IMR-90 (cell line): ENCODE measurements around the gene BRAF. TPM values are rescaled to one million over a fixed set of nuclear protein-coding genes. Genes with fewer than 3 reads are reported as not detected.
A peak's percentile ranks its signal among the peaks of the same experiment; 100 is the strongest.

ENCODE experiments used
- ATAC-seq: fragments of 200-7000 bp; cut with Tn5 transposase; 2 replicates; pipeline ENCODE4 v1.9.1; 2020; ENCODE audit warnings: low read depth, mild to moderate bottlenecking, moderate library complexity
- BruUV-seq: library from RNA; stranded (reverse); fragments of 400-500 nt; replicated peaks from 2 replicates; lab custom pipeline; 2021; lab: Mats Ljungman, UMichigan
- CTCF ChIA-PET: fragments of 300-600 bp; formaldehyde crosslinking; extraction: SDS; loops from one replicate; lab custom pipeline; 2021; ENCODE audit warnings: antibody characterized with exemption; lab: Yijun Ruan, JAX
- POLR2A ChIA-PET: fragments of 300-600 bp; sonication (Branson Sonifier 250); formaldehyde crosslinking; loops from one replicate; lab custom pipeline; 2022; ENCODE audit warnings: antibody characterized with exemption; ENCODE audit not compliant: unreplicated experiment; lab: Charles Lee
- DNase-seq: peaks from one replicate; pipeline ENCODE4 v3.0.0; 2013
- H2AFZ ChIP-seq: replicated peaks from 2 replicates; pipeline ENCODE3; 2013; ENCODE audit warnings: low read length, mild to moderate bottlenecking; ENCODE audit not compliant: poor library complexity
- H2AK5ac ChIP-seq: 2 replicates; pipeline ENCODE4 v1.6.1; 2013; ENCODE audit warnings: low read depth, low read length, inconsistent platforms
- H2AK9ac ChIP-seq: replicated peaks from 2 replicates; pipeline ENCODE3; 2013; ENCODE audit warnings: mild to moderate bottlenecking, low read depth, low read length, moderate library complexity; ENCODE audit not compliant: poor library complexity
- H2BK120ac ChIP-seq: 2 replicates; pipeline ENCODE4 v1.6.1; 2013; ENCODE audit warnings: low read depth, low read length, inconsistent platforms
- H2BK15ac ChIP-seq: 3 replicates; pipeline ENCODE4 v1.6.1; 2013; ENCODE audit warnings: low read depth, low read length, inconsistent platforms
- H2BK20ac ChIP-seq: 2 replicates; pipeline ENCODE4 v1.6.1; 2013; ENCODE audit warnings: low read depth, mild to moderate bottlenecking, inconsistent platforms, low read length, moderate library complexity
- H2BK5ac ChIP-seq: 2 replicates; pipeline ENCODE4 v1.6.1; 2013; ENCODE audit warnings: mild to moderate bottlenecking, low read depth, low read length, inconsistent platforms; ENCODE audit not compliant: poor library complexity, severe bottlenecking
- H3K14ac ChIP-seq: replicated peaks from 2 replicates; pipeline ENCODE4 v1.6.1; 2013; ENCODE audit warnings: low read depth, low read length, inconsistent platforms
- H3K18ac ChIP-seq: 2 replicates; pipeline ENCODE4 v1.6.1; 2013; ENCODE audit warnings: low read depth, low read length, control low read depth
- H3K23ac ChIP-seq: 2 replicates; pipeline ENCODE4 v1.6.1; 2013; ENCODE audit warnings: low read depth, low read length, inconsistent platforms
- H3K27ac ChIP-seq: 2 replicates; pipeline ENCODE4 v1.5.1; 2013; ENCODE audit warnings: mild to moderate bottlenecking, control low read depth, low read length; ENCODE audit not compliant: insufficient read depth
- H3K27me3 ChIP-seq: 2 replicates; pipeline ENCODE4 v1.6.1; 2013; ENCODE audit warnings: low read length; ENCODE audit not compliant: control insufficient read depth, insufficient read depth
- H3K36me3 ChIP-seq: 2 replicates; pipeline ENCODE4 v1.6.1; 2013; ENCODE audit warnings: low read length, mixed read lengths; ENCODE audit not compliant: control insufficient read depth, insufficient read depth
- H3K4ac ChIP-seq: 2 replicates; pipeline ENCODE4 v1.6.1; 2013; ENCODE audit warnings: low read depth, low read length, inconsistent platforms
- H3K4me1 ChIP-seq: 2 replicates; pipeline ENCODE4 v1.6.1; 2013; ENCODE audit warnings: low read length, mixed read lengths; ENCODE audit not compliant: control insufficient read depth, insufficient read depth
- H3K4me2 ChIP-seq: 2 replicates; pipeline ENCODE4 v1.6.1; 2013; ENCODE audit warnings: low read depth, mild to moderate bottlenecking, control low read depth, low read length, moderate library complexity
- H3K4me3 ChIP-seq: 2 replicates; pipeline ENCODE4 v1.5.1; 2013; ENCODE audit warnings: low read depth, mild to moderate bottlenecking, control low read depth, low read length, moderate library complexity; ENCODE audit not compliant: insufficient read depth
- H3K56ac ChIP-seq: 2 replicates; pipeline ENCODE4 v1.6.1; 2013; ENCODE audit warnings: low read length, inconsistent platforms; ENCODE audit not compliant: insufficient read depth; ENCODE audit errors: extremely low read depth
- H3K79me1 ChIP-seq, 2 experiments: 2 replicates each; pipeline ENCODE4 v1.6.1; 2013; ENCODE audit warnings: low read length in 2 of 2, inconsistent platforms in 1 of 2, low read depth in 1 of 2
- H3K9ac ChIP-seq: 2 replicates; pipeline ENCODE4 v1.6.1; 2013; ENCODE audit warnings: low read depth, low read length, control low read depth
- H3K9me1 ChIP-seq: 2 replicates; pipeline ENCODE4 v1.6.1; 2013; ENCODE audit warnings: low read length, inconsistent platforms; ENCODE audit not compliant: insufficient read depth
- H3K9me3 ChIP-seq: 2 replicates; pipeline ENCODE4 v1.6.1; 2013; ENCODE audit warnings: low read length; ENCODE audit not compliant: control insufficient read depth, insufficient read depth
- H4K20me1 ChIP-seq: 2 replicates; pipeline ENCODE4 v1.6.1; 2013; ENCODE audit warnings: low read length, inconsistent platforms; ENCODE audit not compliant: insufficient read depth
- H4K5ac ChIP-seq: 2 replicates; pipeline ENCODE4 v1.6.1; 2013; ENCODE audit warnings: mild to moderate bottlenecking, low read depth, low read length, control low read depth
- H4K8ac ChIP-seq, 2 experiments: 2 replicates each; pipeline ENCODE4 v1.6.1; 2013; ENCODE audit warnings: low read depth in 2 of 2, low read length in 2 of 2, control low read depth in 1 of 2, inconsistent platforms in 1 of 2
- H4K91ac ChIP-seq: 2 replicates; pipeline ENCODE4 v1.6.1; 2013; ENCODE audit warnings: low read depth, low read length, inconsistent platforms; ENCODE audit not compliant: insufficient read depth
- BHLHE40 ChIP-seq: fragments of 150-350 bp; IDR thresholded peaks from 2 replicates; pipeline ENCODE4 v1.6.1; 2016; ENCODE audit warnings: mild to moderate bottlenecking, low read depth, low read length
- CHD1 ChIP-seq: IDR thresholded peaks from 2 replicates; pipeline ENCODE4 v1.6.1; 2012; ENCODE audit warnings: low read depth, low read length, improper control_type of control experiment
- POLR2A ChIP-seq: IDR thresholded peaks from 2 replicates; pipeline ENCODE4 v1.6.1; 2012; ENCODE audit warnings: mild to moderate bottlenecking, low read depth, low read length
- RAD21 ChIP-seq: IDR thresholded peaks from 2 replicates; pipeline ENCODE4 v1.6.1; 2012; ENCODE audit warnings: low read length, improper control_type of control experiment
- RCOR1 ChIP-seq: IDR thresholded peaks from 2 replicates; pipeline ENCODE4 v1.6.1; 2012; ENCODE audit warnings: mild to moderate bottlenecking, low read length, improper control_type of control experiment; ENCODE audit not compliant: insufficient replicate concordance
- RFX5 ChIP-seq: IDR thresholded peaks from 2 replicates; pipeline ENCODE4 v1.8.0; 2012; ENCODE audit warnings: low read depth, mild to moderate bottlenecking, low read length, moderate library complexity
- WGBS, 2 experiments: methylation state at CpG; one replicate each; pipeline versions ENCODE4 v1.1.5 to v1.1.7; 2013; ENCODE audit warnings: missing lambda C conversion rate in 2 of 2; ENCODE audit not compliant: insufficient read length in 1 of 2; ENCODE audit errors: extremely low coverage in 2 of 2; 5-methylcytosine and 5-hydroxymethylcytosine counted together
- dilution Hi-C: fragments of 300-500 bp; cut with HindIII; formaldehyde crosslinking; loops from one replicate; pipeline ENCODE4 v1.14.3; 2018; ENCODE audit warnings: low sequenced_read_pairs; ENCODE audit not compliant: unreplicated experiment
- in situ Hi-C: fragments of 300-500 bp; cut with MboI; formaldehyde crosslinking; loops from 3 replicates; pipeline ENCODE4 v1.14.3; 2019; ENCODE audit warnings: low sequenced_read_pairs, inconsistent platforms, mixed read lengths
- intact Hi-C: fragments of 100-400 bp; cut with micrococcal nuclease; formaldehyde crosslinking; loops from 2 replicates; pipeline ENCODE4 v1.10.0; 2022
- polyA plus RNA-seq, 3 experiments: library from polyadenylated mRNA; depleted of rRNA; stranded (reverse); fragments of >200 nt; gene quantifications; 2 replicates each; pipeline ENCODE4 v1.2.3, GENCODE V29; 2012; ENCODE audit warnings: low replicate concordance in 1 of 3
- total RNA-seq: library from RNA; depleted of rRNA; stranded (reverse); fragments of >200 nt; gene quantifications from 2 replicates; pipeline ENCODE4 v1.2.3, GENCODE V29; 2012
- TF ChIP-seq, protein P1 (sequence below): conservative IDR thresholded peaks from 2 replicates; pipeline ENCODE4 v1.5.1; 2012; ENCODE audit warnings: mild to moderate bottlenecking, low read depth, low read length, improper control_type of control experiment
- TF ChIP-seq, protein P2 (sequence below): fragments of 150-350 bp; IDR thresholded peaks from 2 replicates; pipeline ENCODE4 v1.6.1; 2017; ENCODE audit warnings: mild to moderate bottlenecking, antibody characterized with exemption, low read length, low read depth

BRAF gene
- total and polyA plus RNA-seq, 2 of the 4 experiments (the other 2 are of a cell fraction): 5.7 to 12.9 TPM

DNA sequence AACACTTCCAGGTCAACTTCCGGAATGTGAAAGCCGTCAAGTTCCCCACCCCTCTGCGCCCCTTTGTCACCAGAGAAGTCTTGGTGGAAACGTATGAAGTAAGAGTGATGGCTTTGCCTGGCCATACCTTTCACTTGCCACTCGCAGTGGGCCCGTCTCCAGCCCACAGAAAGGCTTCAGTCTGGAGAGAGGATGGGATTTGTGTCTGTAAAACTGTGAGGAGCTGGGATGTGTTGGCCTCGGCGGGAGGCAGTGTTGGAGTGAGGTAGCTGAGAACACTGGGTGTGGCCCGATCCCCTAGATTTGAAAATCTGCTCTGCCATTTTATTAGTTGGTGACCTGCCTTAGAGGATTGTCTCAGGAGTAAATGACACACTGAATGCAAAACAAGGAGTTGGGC is 245.5 kb downstream of the BRAF start:
- Histone ChIP-seq H3K18ac (no peak overlapping the region), H3K4ac (no peak overlapping the region), H3K14ac (no peak overlapping the region), H3K4me2 (no peak overlapping the region), H3K9ac (no peak overlapping the region), H2AFZ (no peak overlapping the region), H3K36me3 (peaks cover 5% of the 10 kb centered on the region), H2BK15ac (no peak overlapping the region), H2BK20ac (no peak overlapping the region), H4K8ac (no peak overlapping the region), H3K27me3 (no peaks in the 10 kb centered on the region), H3K79me1 (peaks cover 0 to 3% of the 10 kb centered on the region in 2 experiments; a peak in 1 of 4 replicates), H3K56ac (no peak overlapping the region), H3K9me3 (no peaks in the 10 kb centered on the region), H4K91ac (no peak overlapping the region), H3K4me3 (no peak overlapping the region), H2AK5ac (no peak overlapping the region), H4K20me1 (no peaks in the 10 kb centered on the region), H2BK120ac (no peak overlapping the region), H2AK9ac (peak overlapping the region; percentile 14), H3K9me1 (peaks cover 4% of the 10 kb centered on the region; the same call in 1 of the 2 replicates), H3K23ac (no peak overlapping the region), H3K4me1 (no peaks in the 10 kb centered on the region), H2BK5ac (no peak overlapping the region), H4K5ac (no peak overlapping the region), H3K27ac (no peak overlapping the region)
- WGBS, 2 experiments: 90% methylated on average over 5 of the region's 9 CpGs; no CpG with 5 or more reads in 1 of the 2 experiments
- in situ Hi-C loops (no loop called here), intact Hi-C loops (loop anchor here (5.0 kb wide), 1 partner anchor 853 kb away; no protein-coding TSS in a partner anchor), dilution Hi-C loops (no loop called here)
- ChIA-PET POLR2A (interaction anchor here (0.6 kb wide), 1 partner anchor 98 kb away, joined by 3 read pairs; no protein-coding TSS in a partner anchor), CTCF (no interaction called here)
- DNase-seq: no peak
- ATAC-seq: no peak
- no TSS peak for BruUV-seq
- TF ChIP-seq, protein P1, sequence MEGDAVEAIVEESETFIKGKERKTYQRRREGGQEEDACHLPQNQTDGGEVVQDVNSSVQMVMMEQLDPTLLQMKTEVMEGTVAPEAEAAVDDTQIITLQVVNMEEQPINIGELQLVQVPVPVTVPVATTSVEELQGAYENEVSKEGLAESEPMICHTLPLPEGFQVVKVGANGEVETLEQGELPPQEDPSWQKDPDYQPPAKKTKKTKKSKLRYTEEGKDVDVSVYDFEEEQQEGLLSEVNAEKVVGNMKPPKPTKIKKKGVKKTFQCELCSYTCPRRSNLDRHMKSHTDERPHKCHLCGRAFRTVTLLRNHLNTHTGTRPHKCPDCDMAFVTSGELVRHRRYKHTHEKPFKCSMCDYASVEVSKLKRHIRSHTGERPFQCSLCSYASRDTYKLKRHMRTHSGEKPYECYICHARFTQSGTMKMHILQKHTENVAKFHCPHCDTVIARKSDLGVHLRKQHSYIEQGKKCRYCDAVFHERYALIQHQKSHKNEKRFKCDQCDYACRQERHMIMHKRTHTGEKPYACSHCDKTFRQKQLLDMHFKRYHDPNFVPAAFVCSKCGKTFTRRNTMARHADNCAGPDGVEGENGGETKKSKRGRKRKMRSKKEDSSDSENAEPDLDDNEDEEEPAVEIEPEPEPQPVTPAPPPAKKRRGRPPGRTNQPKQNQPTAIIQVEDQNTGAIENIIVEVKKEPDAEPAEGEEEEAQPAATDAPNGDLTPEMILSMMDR: no peak
- TF ChIP-seq RAD21 (no peak), RFX5 (no peak), CHD1 (no peak), POLR2A (no peak), BHLHE40 (no peak), RCOR1 (no peak)
- TF ChIP-seq, protein P2, sequence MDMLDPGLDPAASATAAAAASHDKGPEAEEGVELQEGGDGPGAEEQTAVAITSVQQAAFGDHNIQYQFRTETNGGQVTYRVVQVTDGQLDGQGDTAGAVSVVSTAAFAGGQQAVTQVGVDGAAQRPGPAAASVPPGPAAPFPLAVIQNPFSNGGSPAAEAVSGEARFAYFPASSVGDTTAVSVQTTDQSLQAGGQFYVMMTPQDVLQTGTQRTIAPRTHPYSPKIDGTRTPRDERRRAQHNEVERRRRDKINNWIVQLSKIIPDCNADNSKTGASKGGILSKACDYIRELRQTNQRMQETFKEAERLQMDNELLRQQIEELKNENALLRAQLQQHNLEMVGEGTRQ: no peak
